ENCODE results near the gene COIL. TPM values are rescaled to one million over a fixed set of nuclear protein-coding genes. Genes with fewer than 3 reads are reported as not detected.

The COIL gene
- total RNA-seq, 2 experiments from 2014 or later = 19.4 to 20.3 TPM

GRCh38 chr17:56893503-56893902, 67.3 kb downstream of the COIL start:
- no peaks in the 10 kb centered on the region for H3K4me1 ChIP-seq (ENCODE audit: insufficient read depth, low read length)
- H3K27ac ChIP-seq (ENCODE audit: low read depth in 1 of 2, low read length in 2 of 2) = no peak overlapping the region
- H3K27me3 Mint-ChIP-seq = no peaks in the 10 kb centered on the region
- H3K4me3 ChIP-seq (ENCODE audit: low read length) = no peak overlapping the region
- no peaks in the 10 kb centered on the region for H3K27me3 ChIP-seq (ENCODE audit: control insufficient read depth in 1 of 2, insufficient read depth in 2 of 2, low read length in 2 of 2)
- DNase-seq (peak in 1 of 14 experiments; percentile 31), ATAC-seq (ENCODE audit: poor library complexity) (no peak)
- peaks cover 3 to 4% of the 10 kb centered on the region in 2 experiments for H3K9me3 ChIP-seq (ENCODE audit: control insufficient read depth in 1 of 2, insufficient read depth in 1 of 2, low read length in 2 of 2)
- H3K4me1 Mint-ChIP-seq (ENCODE audit: low read depth) = no peaks in the 10 kb centered on the region
- H3K9me3 Mint-ChIP-seq = no peaks in the 10 kb centered on the region
- intact Hi-C loops (cut with DNase I, micrococcal nuclease) = loop anchor here in 1 of 2 experiments (2.0 kb wide), 1 partner anchor 47 kb away; no protein-coding TSS in a partner anchor
- ChIA-PET CTCF (interaction anchor here (1.1 kb wide), 1 partner anchor 67 kb away, joined by 3 read pairs; the partner anchor contains the start of gene COIL), POLR2A (interaction anchor here (1.5 kb wide), 1 partner anchor 20 kb away, joined by 5 read pairs; the partner anchor contains the start of gene TRIM25)
- H3K36me3 ChIP-seq (ENCODE audit: insufficient read depth, low read length) = peaks cover 90% of the 10 kb centered on the region
- no peak overlapping the region for H3K4me3 Mint-ChIP-seq
- peaks cover 100% of the 10 kb centered on the region for H3K36me3 Mint-ChIP-seq (ENCODE audit: low read depth)
- TF ChIP-seq, protein P1, sequence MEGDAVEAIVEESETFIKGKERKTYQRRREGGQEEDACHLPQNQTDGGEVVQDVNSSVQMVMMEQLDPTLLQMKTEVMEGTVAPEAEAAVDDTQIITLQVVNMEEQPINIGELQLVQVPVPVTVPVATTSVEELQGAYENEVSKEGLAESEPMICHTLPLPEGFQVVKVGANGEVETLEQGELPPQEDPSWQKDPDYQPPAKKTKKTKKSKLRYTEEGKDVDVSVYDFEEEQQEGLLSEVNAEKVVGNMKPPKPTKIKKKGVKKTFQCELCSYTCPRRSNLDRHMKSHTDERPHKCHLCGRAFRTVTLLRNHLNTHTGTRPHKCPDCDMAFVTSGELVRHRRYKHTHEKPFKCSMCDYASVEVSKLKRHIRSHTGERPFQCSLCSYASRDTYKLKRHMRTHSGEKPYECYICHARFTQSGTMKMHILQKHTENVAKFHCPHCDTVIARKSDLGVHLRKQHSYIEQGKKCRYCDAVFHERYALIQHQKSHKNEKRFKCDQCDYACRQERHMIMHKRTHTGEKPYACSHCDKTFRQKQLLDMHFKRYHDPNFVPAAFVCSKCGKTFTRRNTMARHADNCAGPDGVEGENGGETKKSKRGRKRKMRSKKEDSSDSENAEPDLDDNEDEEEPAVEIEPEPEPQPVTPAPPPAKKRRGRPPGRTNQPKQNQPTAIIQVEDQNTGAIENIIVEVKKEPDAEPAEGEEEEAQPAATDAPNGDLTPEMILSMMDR (IDR thresholded peaks at IDR 0.05) = no peak
- H3K27ac Mint-ChIP-seq = no peak overlapping the region

GRCh38 chr17:56892333-56892732, 68.5 kb downstream of the COIL start:
- no peak overlapping the region for H3K4me3 Mint-ChIP-seq
- intact Hi-C loops (cut with DNase I, micrococcal nuclease) = loop anchor here in 1 of 2 experiments (2.0 kb wide), 1 partner anchor 48 kb away; no protein-coding TSS in a partner anchor
- TF ChIP-seq, protein P1 (IDR thresholded peaks at IDR 0.05) = no peak
- POLR2A ChIA-PET = no interaction called here
- H3K27me3 Mint-ChIP-seq = no peaks in the 10 kb centered on the region
- no peaks in the 10 kb centered on the region for H3K4me1 Mint-ChIP-seq (ENCODE audit: low read depth)
- CTCF ChIA-PET = interaction anchor here (0.5 to 1.0 kb wide), 2 partner anchors 11 to 47 kb away, joined by 3 read pairs; no protein-coding TSS in a partner anchor
- no peaks in the 10 kb centered on the region for H3K27me3 ChIP-seq (ENCODE audit: control insufficient read depth in 1 of 2, insufficient read depth in 2 of 2, low read length in 2 of 2)
- ATAC-seq (ENCODE audit: poor library complexity) = no peak
- H3K4me3 ChIP-seq (ENCODE audit: low read length) = no peak overlapping the region
- H3K4me1 ChIP-seq (ENCODE audit: insufficient read depth, low read length) = no peaks in the 10 kb centered on the region
- peaks cover 13 to 14% of the 10 kb centered on the region in 2 experiments for H3K9me3 ChIP-seq (ENCODE audit: control insufficient read depth in 1 of 2, insufficient read depth in 1 of 2, low read length in 2 of 2)
- H3K36me3 ChIP-seq (ENCODE audit: insufficient read depth, low read length) = peaks cover 90% of the 10 kb centered on the region
- peaks cover under 1% of the 10 kb centered on the region for H3K9me3 Mint-ChIP-seq
- no peak overlapping the region for H3K27ac ChIP-seq (ENCODE audit: low read depth in 1 of 2, low read length in 2 of 2)
- H3K36me3 Mint-ChIP-seq (ENCODE audit: low read depth) = peaks cover 100% of the 10 kb centered on the region
- H3K27ac Mint-ChIP-seq = no peak overlapping the region
- DNase-seq = no peak

- peak; percentile 65 for ATAC-seq (ENCODE audit: poor library complexity)
- intact Hi-C loops (cut with DNase I, micrococcal nuclease) = loop anchor here (1.0 to 2.0 kb wide), 2 partner anchors 49 kb away; no protein-coding TSS in a partner anchor
- peak in 13 of 14 experiments; percentile 36 to 71 (median 47) for DNase-seq
- H3K4me3 ChIP-seq (ENCODE audit: low read length) = no peak overlapping the region
- H3K27me3 ChIP-seq (ENCODE audit: control insufficient read depth in 1 of 2, insufficient read depth in 2 of 2, low read length in 2 of 2) = no peaks in the 10 kb centered on the region
- Mint-ChIP-seq H3K9me3 (peaks cover 3% of the 10 kb centered on the region), H3K36me3 (ENCODE audit: low read depth) (peaks cover 100% of the 10 kb centered on the region), H3K27ac (no peak overlapping the region), H3K4me1 (ENCODE audit: low read depth) (no peaks in the 10 kb centered on the region), H3K27me3 (no peaks in the 10 kb centered on the region), H3K4me3 (no peak overlapping the region)
- H3K4me1 ChIP-seq (ENCODE audit: insufficient read depth, low read length) = no peaks in the 10 kb centered on the region
- no peak overlapping the region for H3K27ac ChIP-seq (ENCODE audit: low read depth in 1 of 2, low read length in 2 of 2)
- POLR2A ChIA-PET = interaction anchor here (1.0 kb wide), 1 partner anchor 22 kb away, joined by 3 read pairs; the partner anchor contains the start of gene TRIM25
- TF ChIP-seq, protein P1 (IDR thresholded peaks at IDR 0.05) = peak; percentile 50
- CTCF ChIA-PET = interaction anchor here (0.5 to 1.0 kb wide), 2 partner anchors 12 to 48 kb away, joined by 3 read pairs; no protein-coding TSS in a partner anchor
- H3K9me3 ChIP-seq (ENCODE audit: control insufficient read depth in 1 of 2, insufficient read depth in 1 of 2, low read length in 2 of 2) = peaks cover 13 to 14% of the 10 kb centered on the region in 2 experiments
- peaks cover 89% of the 10 kb centered on the region for H3K36me3 ChIP-seq (ENCODE audit: insufficient read depth, low read length)
Observed at GRCh38 chr17:56891751-56892150, 69.1 kb downstream of the COIL start.

All from CD4-positive, alpha-beta T cell (primary cell).